Ovary (tissue), 9 donors: Measurements from ENCODE around the gene CBX8. TPM values are rescaled to one million over a fixed set of nuclear protein-coding genes. Genes with fewer than 3 reads are reported as not detected.

Source experiments
- DNase-seq, 5 donors: peaks; one replicate each; pipeline ENCODE4 v3.0.0-alpha.2; 2019 to 2020
- H3K27ac ChIP-seq, 2 donors: fragments of 200-600 bp; one replicate each; pipeline versions ENCODE4 v1.5.1 to v1.8.0; 2019 to 2022
- H3K27me3 ChIP-seq: fragments of 200-600 bp; one replicate; pipeline ENCODE4 v1.8.0; 2022
- H3K36me3 ChIP-seq: fragments of 200-600 bp; sonication (generic); one replicate; pipeline ENCODE4 v1.5.1; 2019
- H3K4me1 ChIP-seq: one replicate; pipeline ENCODE4 v1.8.1; 2013; ENCODE audit warnings: mild to moderate bottlenecking, moderate library complexity; ENCODE audit not compliant: insufficient read depth
- H3K4me3 ChIP-seq: fragments of 200-600 bp; sonication (generic); one replicate; pipeline ENCODE4 v1.5.1; 2017
- H3K9me3 ChIP-seq, 2 donors: fragments of 200-600 bp in 1 of 2; sonication (generic) in 1 of 2; one replicate each; pipeline versions ENCODE4 v1.5.1 to v1.8.1; 2013 to 2019; ENCODE audit warnings: mild to moderate bottlenecking in 1 of 2, moderate library complexity in 1 of 2
- EP300 ChIP-seq: sonication (generic); formaldehyde crosslinking; IDR thresholded peaks from one replicate; pipeline ENCODE4 v1.6.1; 2017; ENCODE audit warnings: antibody characterized with exemption
- POLR2A ChIP-seq: fragments of 450-650 bp; IDR thresholded peaks from one replicate; pipeline ENCODE4 v1.6.1; 2017; ENCODE audit warnings: antibody characterized with exemption, mild to moderate bottlenecking, moderate library complexity
- WGBS, 3 donors: extraction: QIAGEN DNeasy Blood & Tissue Kit in 1 of 3; methylation state at CpG; one replicate each; pipeline versions ENCODE4 v1.1.5 to v1.1.7; 2013 to 2017; 5-methylcytosine and 5-hydroxymethylcytosine counted together
- intact Hi-C, 4 donors: fragments of 100-400 bp; cut with DNase I; formaldehyde crosslinking; loops; one replicate each; pipeline versions ENCODE4 v1.11.0 to v1.15.1; 2022 to 2023
- polyA plus RNA-seq, 2 donors: library from polyadenylated mRNA; stranded (reverse); fragments of 200-250 nt in 1 of 2; fragments of 350-450 nt in 1 of 2; fragmentation: Illumina TruSeq in 1 of 2; extraction: RNeasy Lipid Tissue Mini Kit (QIAGEN cat#74804) in 1 of 2; gene quantifications; one replicate each; pipeline ENCODE4 v1.2.3, GENCODE V29; 2013 to 2014
- total RNA-seq, 7 donors: library from RNA; depleted of rRNA in 2 of 7; stranded (reverse); fragments of >200 nt in 2 of 7; fragmentation: NEBNext Ultra II Directional in 3 of 7; extraction: Animal tissue kit (Norgen Biotek cat#: 25700) in 3 of 7; gene quantifications; one replicate each; pipeline versions ENCODE4 v1.1.0 to v1.2.4, GENCODE V29; 2016 to 2023
- TF ChIP-seq, protein P1 (sequence below), 3 donors: fragments of 450-650 bp in 2 of 3; fragments of 200-600 bp in 1 of 3; IDR thresholded peaks; one replicate each; pipeline versions ENCODE4 v1.5.1 to v1.8.0; 2016 to 2022; ENCODE audit warnings: antibody characterized with exemption in 3 of 3, mild to moderate bottlenecking in 1 of 3
- donor health status: DM: no; HTN: no; CAD: no; lungs with moderate emphysema.
- donor health status: DM: no; HTN: no; CAD: no.
- donor health status: Bipolar disorder and iron deficiency.
- donor health status: DM: yes; HTN: yes; CAD: no.
- donor health status: DM: no; HTN: no; CAD: no.
- donor health status: DM: yes; HTN: yes; CAD: no.

CBX8 gene
- total and polyA plus RNA-seq, 9 donors: 0.60 to 7.0 (median 3.2) TPM

DNA sequence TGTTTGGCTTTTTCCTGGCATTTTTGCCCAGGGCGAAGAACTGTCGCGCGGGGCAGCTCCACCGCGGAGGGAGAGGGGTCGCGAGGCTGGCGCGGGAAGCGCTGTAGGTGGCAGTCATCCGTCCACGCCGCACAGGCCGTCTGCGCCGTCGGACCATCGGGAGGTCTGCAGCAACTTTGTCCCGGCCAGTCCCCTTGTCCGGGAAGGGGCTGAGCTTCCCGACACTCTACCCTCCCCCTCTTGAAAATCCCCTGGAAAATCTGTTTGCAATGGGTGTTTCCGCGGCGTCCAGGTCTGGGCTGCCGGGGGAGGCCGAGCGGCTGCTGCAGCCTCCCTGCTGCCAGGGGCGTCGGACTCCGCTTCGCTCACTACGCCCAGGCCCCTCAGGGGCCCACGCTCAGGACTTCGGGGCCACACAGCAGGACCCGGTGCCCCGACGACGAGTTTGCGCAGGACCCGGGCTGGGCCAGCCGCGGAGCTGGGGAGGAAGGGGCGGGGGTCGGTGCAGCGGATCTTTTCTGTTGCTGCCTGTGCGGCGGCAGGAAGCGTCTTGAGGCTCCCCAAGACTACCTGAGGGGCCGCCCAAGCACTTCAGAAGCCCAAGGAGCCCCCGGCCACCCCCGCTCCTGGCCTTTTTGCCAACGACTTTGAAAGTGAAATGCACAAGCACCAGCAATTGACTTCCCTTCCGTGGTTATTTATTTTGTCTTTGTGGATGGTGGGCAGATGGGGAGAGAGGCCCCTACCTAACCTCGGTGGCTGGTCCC lies 44.7 kb upstream of the CBX8 start:
- WGBS, 3 donors: 7 to 12% (median 8%) methylated on average over 54 to 55 of the region's 55 CpGs
- Histone ChIP-seq H3K4me1 (peaks cover 19% of the 10 kb centered on the region), H3K27me3 (no peaks in the 10 kb centered on the region), H3K4me3 (no peak overlapping the region), H3K27ac (peak overlapping the region; percentile 61 to 84), H3K36me3 (no peaks in the 10 kb centered on the region), H3K9me3 (no peaks in the 10 kb centered on the region)
- no peak for TF ChIP-seq POLR2A
- TF ChIP-seq EP300: no peak
- TF ChIP-seq, protein P1, sequence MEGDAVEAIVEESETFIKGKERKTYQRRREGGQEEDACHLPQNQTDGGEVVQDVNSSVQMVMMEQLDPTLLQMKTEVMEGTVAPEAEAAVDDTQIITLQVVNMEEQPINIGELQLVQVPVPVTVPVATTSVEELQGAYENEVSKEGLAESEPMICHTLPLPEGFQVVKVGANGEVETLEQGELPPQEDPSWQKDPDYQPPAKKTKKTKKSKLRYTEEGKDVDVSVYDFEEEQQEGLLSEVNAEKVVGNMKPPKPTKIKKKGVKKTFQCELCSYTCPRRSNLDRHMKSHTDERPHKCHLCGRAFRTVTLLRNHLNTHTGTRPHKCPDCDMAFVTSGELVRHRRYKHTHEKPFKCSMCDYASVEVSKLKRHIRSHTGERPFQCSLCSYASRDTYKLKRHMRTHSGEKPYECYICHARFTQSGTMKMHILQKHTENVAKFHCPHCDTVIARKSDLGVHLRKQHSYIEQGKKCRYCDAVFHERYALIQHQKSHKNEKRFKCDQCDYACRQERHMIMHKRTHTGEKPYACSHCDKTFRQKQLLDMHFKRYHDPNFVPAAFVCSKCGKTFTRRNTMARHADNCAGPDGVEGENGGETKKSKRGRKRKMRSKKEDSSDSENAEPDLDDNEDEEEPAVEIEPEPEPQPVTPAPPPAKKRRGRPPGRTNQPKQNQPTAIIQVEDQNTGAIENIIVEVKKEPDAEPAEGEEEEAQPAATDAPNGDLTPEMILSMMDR (IDR thresholded peaks at IDR 0.05): no peak
- intact Hi-C loops: loop anchor here (2.0 to 10.0 kb wide), 6 partner anchors 44 to 151 kb away; partner anchors contain the start of gene CBX8 (in 2 of the 4)
- peak; percentile 33 to 55 (median 38) for DNase-seq

DNA sequence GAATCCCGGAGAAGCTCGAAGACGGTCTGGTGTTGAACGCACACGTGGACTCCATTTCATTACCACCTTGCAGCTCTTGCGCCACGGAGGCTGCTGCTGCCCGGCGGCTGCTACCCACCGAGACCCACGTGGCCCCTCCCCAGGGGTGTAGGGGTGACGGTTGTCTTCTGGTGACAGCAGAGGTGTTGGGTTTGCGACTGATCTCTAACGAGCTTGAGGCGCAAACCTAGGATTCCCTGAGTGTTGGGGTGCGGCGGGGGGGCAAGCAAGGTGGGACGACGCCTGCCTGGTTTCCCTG lies 44.1 kb upstream of the CBX8 start:
- H3K4me1 ChIP-seq: peaks cover 20% of the 10 kb centered on the region
- 3 to 6% (median 5%) methylated on average over 19 of the region's 19 CpGs for WGBS, 3 donors
- H3K27ac ChIP-seq: peak overlapping the region; percentile 84 to 92
- H3K36me3 ChIP-seq: no peaks in the 10 kb centered on the region
- TF ChIP-seq EP300: no peak
- TF ChIP-seq, protein P1 (IDR thresholded peaks at IDR 0.05): no peak
- TF ChIP-seq POLR2A: no peak
- no peaks in the 10 kb centered on the region for H3K27me3 ChIP-seq
- no peaks in the 10 kb centered on the region for H3K9me3 ChIP-seq
- no peak overlapping the region for H3K4me3 ChIP-seq
- intact Hi-C loops: loop anchor here in 3 of 4 donors (5.0 to 10.0 kb wide), 5 partner anchors 44 to 151 kb away; partner anchors contain the start of gene CBX8 (in 2 of the 3)
- no peak for DNase-seq

DNA sequence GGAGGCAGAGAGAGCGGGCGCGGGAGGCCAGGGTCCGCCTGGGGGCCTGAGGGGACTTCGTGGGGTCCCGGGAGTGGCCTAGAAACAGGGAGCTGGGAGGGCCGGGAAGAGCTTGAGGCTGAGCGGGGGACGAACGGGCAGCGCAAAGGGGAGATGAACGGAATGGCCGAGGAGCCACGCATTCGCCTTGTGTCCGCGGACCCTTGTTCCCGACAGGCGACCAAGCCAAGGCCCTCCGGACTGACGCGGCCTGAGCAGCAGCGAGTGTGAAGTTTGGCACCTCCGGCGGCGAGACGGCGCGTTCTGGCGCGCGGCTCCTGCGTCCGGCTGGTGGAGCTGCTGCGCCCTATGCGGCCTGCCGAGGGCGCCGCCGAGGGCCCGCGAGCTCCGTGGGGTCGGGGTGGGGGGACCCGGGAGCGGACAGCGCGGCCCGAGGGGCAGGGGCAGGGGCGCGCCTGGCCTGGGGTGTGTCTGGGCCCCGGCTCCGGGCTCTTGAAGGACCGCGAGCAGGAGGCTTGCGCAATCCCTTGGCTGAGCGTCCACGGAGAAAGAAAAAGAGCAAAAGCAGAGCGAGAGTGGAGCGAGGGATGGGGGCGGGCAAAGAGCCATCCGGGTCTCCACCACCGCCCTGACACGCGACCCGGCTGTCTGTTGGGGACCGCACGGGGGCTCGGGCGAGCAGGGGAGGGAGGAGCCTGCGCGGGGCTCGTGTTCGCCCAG lies 43.6 kb upstream of the CBX8 start:
- peaks cover 24% of the 10 kb centered on the region for H3K4me1 ChIP-seq
- no peaks in the 10 kb centered on the region for H3K36me3 ChIP-seq

More for the DNA sequence above, 43.6 kb upstream of the CBX8 start:
- no peaks in the 10 kb centered on the region for H3K9me3 ChIP-seq
- TF ChIP-seq, protein P1 (IDR thresholded peaks at IDR 0.05): peak in 2 of 3 donors; percentile 11 to 41
- no peak for TF ChIP-seq EP300
- no peaks in the 10 kb centered on the region for H3K27me3 ChIP-seq
- WGBS, 3 donors: 1 to 5% (median 2%) methylated on average over 67 to 74 of the region's 74 CpGs
- intact Hi-C loops: loop anchor here in 3 of 4 donors (5.0 to 10.0 kb wide), 5 partner anchors 43 to 152 kb away; partner anchors contain the start of gene CBX8 (in 2 of the 3)
- H3K27ac ChIP-seq: peak overlapping the region; percentile 84 to 92
- H3K4me3 ChIP-seq: peak overlapping the region; percentile 8
- peak; percentile 79 to 89 (median 82) for DNase-seq
